Measurements from ENCODE around the gene EXOC4.

EXOC4 gene

DNA sequence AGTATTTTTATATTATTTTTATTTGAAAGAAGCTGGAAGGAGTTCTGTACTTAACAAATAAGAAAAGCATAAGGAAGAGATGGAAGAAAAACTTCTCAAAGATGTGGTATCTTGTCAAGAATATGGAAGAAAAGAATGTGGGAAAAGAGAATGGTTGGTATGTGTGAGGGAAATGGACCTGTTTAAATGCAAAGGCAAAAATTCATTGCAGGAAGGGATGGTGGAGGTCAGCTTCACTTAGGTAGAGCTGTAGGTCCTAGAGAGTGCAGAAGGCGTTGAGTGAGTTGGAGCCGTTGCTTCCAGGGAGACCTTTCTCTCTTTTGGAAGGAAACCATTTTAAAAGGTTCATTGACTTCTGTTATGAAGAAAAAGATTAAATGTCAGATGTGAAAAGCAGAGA is 107.3 kb downstream of the EXOC4 start:
- TF ChIP-seq GATA2 (IDR thresholded peaks at IDR 0.05; ENCODE audit: low read depth, low read length) (no peak), GATA3 (IDR thresholded peaks at IDR 0.05; ENCODE audit: low read depth, low read length) (no peak)

DNA sequence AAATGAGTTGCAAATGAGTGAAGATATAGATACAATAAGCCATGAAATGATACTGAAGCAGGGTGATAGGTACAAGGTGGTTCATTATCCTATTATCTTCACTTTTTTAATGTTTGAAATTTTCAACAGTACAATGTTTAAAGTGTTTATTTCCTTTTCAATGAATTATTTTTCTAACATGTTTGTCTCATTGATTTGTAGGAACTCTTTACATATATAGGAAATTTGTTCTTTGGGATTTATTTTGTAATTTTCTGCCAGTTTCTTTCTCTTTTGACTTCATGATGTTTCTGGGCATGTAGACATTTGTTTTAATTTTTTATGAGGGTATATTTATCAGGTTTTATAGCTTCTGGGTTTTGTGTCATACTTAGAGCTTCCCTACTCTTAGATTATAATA is 108.9 kb downstream of the EXOC4 start:
- TF ChIP-seq GATA3 (IDR thresholded peaks at IDR 0.05; ENCODE audit: low read depth, low read length): no peak
- TF ChIP-seq GATA2 (IDR thresholded peaks at IDR 0.05; ENCODE audit: low read depth, low read length): no peak

- TF ChIP-seq GATA3 (IDR thresholded peaks at IDR 0.05; ENCODE audit: low read depth, low read length) (no peak), GATA2 (IDR thresholded peaks at IDR 0.05; ENCODE audit: low read depth, low read length) (no peak)
These were observed 112.2 kb downstream of the EXOC4 start for GRCh38 chr7:133364959-133365690.

- TF ChIP-seq GATA2 (IDR thresholded peaks at IDR 0.05; ENCODE audit: low read depth, low read length): no peak
- TF ChIP-seq GATA3 (IDR thresholded peaks at IDR 0.05; ENCODE audit: low read depth, low read length): no peak
These were observed 113.0 kb downstream of the EXOC4 start for GRCh38 chr7:133365917-133366316.

- no peak for TF ChIP-seq GATA3 (IDR thresholded peaks at IDR 0.05; ENCODE audit: low read depth, low read length)
- TF ChIP-seq GATA2 (IDR thresholded peaks at IDR 0.05; ENCODE audit: low read depth, low read length): no peak
These were observed 114.7 kb downstream of the EXOC4 start for GRCh38 chr7:133367561-133367960.

GRCh38 chr7:133369130-133369529 is 116.3 kb downstream of the EXOC4 start:
- TF ChIP-seq GATA3 (IDR thresholded peaks at IDR 0.05; ENCODE audit: low read depth, low read length) (no peak), GATA2 (IDR thresholded peaks at IDR 0.05; ENCODE audit: low read depth, low read length) (no peak)

GRCh38 chr7:133371616-133372015 is 118.7 kb downstream of the EXOC4 start:
- no peak for TF ChIP-seq GATA3 (IDR thresholded peaks at IDR 0.05; ENCODE audit: low read depth, low read length)
- TF ChIP-seq GATA2 (IDR thresholded peaks at IDR 0.05; ENCODE audit: low read depth, low read length): no peak

- 0 out of 2 replicates have a peak, but pooled peaks have one; percentile 45 for TF ChIP-seq GATA3 (IDR thresholded peaks at IDR 0.05; ENCODE audit: low read depth, low read length)
- TF ChIP-seq GATA2 (IDR thresholded peaks at IDR 0.05; ENCODE audit: low read depth, low read length): peak; percentile 63
These were observed 119.5 kb downstream of the EXOC4 start for GRCh38 chr7:133372337-133372736.

DNA sequence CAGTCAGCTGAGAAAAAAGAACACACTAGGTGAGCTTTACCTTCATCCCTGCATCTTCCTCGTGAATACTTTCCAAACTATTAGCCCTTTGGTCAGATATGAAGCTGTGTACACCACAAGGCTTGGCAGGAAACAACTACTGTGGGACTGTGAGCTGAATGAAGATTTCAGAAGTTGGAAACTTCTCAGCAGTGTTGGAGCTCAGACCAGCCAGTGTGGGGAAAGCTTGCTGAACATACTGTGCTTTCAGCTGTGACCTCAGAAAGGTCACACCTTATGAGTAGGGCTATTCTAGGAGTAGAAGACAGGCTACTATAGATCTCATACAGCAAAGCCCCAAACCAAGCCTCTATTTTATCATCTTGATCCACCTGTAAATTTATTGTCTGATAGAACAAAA is 123.6 kb downstream of the EXOC4 start:
- TF ChIP-seq GATA3 (IDR thresholded peaks at IDR 0.05; ENCODE audit: low read depth, low read length) (no peak), GATA2 (IDR thresholded peaks at IDR 0.05; ENCODE audit: low read depth, low read length) (no peak)

DNA sequence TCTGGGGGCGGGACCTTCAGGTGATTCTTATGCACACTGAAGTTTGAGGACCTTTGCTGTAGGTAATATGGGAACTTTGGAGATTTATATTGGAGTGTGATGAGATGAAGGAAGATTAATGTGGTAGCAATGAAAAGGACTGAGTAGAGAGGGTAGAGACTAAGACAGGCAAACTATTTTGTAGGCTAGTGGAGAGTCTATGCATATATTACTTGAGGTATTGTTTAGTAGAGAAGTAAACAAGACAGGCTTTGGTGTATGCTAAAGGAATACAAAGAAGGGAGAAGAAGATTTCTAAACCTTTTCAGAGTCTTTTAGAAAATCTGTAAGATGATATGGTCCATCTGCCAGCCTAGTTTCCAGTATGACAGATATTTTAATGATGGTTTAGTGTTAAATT is 129.1 kb downstream of the EXOC4 start:
- TF ChIP-seq GATA2 (IDR thresholded peaks at IDR 0.05; ENCODE audit: low read depth, low read length) (no peak), GATA3 (IDR thresholded peaks at IDR 0.05; ENCODE audit: low read depth, low read length) (no peak)

DNA sequence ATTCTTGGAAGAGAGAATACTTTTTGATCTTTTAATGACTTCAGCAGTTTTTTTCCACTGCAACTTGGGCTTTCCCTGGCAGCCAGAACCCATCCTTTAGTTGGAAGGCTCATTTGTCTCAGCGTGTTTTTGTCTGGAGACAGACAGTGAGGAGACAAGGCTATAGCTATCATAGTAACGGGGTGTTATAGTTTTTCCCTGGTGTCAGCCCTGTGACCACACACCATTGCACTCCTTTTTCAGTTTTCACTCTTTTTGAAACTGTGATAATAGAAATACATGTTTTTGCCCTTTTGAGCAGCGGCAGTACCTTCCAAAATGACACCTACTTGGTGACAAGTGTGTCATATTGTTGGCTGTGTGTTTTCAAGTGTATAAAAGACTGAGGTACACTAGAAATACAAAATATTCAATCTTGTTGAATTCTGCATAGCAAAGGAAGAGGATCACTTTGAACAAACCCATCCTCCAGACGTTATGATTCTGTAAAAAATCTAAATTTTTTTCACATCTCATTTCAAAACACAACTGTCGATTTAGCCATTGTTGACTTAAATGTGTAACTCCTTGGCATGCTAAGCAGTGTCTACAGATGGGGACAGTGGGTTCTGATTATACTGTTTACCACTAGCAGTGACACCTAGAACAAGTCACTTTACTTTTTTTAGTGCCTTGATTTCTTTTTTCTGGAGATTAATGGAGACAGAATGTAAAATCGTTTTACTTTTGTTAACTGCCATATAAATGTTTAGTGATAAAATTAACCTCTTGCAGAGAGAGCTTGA is 130.1 kb downstream of the EXOC4 start:
- TF ChIP-seq GATA2 (IDR thresholded peaks at IDR 0.05; ENCODE audit: low read depth, low read length) (no peak), GATA3 (IDR thresholded peaks at IDR 0.05; ENCODE audit: low read depth, low read length) (no peak)

DNA sequence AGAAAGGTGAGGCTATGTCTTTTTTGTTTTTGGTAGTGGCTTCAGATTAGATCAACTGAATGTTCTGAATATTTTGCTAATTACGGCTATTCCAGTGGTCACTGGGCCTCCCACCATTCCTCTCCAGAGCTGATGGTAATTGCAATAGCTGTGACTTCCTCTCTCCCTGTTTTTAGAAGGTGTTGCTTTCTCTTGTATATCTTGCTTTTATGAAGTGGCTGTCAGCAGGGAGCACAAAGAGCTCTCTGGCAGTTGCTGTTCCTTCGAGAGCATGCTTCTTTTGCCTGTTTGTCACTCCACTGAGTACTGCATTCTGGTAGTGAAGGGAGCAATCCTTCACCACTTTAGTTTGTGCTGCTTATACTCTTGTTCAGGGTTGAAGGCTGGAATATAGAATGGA is 133.3 kb downstream of the EXOC4 start:
- TF ChIP-seq GATA2 (IDR thresholded peaks at IDR 0.05; ENCODE audit: low read depth, low read length) (no peak), GATA3 (IDR thresholded peaks at IDR 0.05; ENCODE audit: low read depth, low read length) (no peak)

- TF ChIP-seq GATA3 (IDR thresholded peaks at IDR 0.05; ENCODE audit: low read depth, low read length) (no peak), GATA2 (IDR thresholded peaks at IDR 0.05; ENCODE audit: low read depth, low read length) (no peak)
These were observed 136.8 kb downstream of the EXOC4 start for GRCh38 chr7:133389727-133390126.

- TF ChIP-seq GATA2 (IDR thresholded peaks at IDR 0.05; ENCODE audit: low read depth, low read length): no peak
- no peak for TF ChIP-seq GATA3 (IDR thresholded peaks at IDR 0.05; ENCODE audit: low read depth, low read length)
These were observed 138.3 kb downstream of the EXOC4 start for GRCh38 chr7:133391206-133391605.

DNA sequence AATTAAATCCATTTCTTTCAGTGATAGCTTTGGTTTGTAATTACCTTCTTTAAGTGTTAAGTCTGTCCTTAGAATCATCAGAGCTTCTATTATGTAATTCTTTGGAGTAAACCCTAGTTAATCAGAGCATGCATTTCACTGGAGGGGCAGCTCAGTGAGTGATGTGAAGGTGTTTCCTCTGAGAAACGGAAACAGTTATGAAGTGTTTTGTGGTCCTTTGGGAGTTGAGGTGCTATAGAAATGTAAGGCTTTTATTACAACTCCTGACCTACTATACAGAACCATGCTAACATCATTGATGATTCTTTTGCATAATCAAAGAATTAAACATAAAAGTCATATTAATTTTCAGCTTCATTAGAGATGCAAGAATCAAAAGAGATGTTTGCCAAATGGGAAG is 141.5 kb downstream of the EXOC4 start:
- TF ChIP-seq GATA2 (IDR thresholded peaks at IDR 0.05; ENCODE audit: low read depth, low read length): no peak

All from SH-SY5Y (cell line).